GM18520 (cell line): ENCODE data around the gene ARHGEF1.
"Not testable (repeated sequence)": the region's sequence is repeated elsewhere in the genome, so short reads cannot be mapped to it uniquely, and the experiment has no call there.

Experiments
- ATAC-seq: cut with Tn5 transposase; IDR thresholded peaks from one replicate; pipeline ENCODE4 v1.9.1; 2021; ENCODE audit not compliant: unreplicated experiment

ARHGEF1 gene

DNA sequence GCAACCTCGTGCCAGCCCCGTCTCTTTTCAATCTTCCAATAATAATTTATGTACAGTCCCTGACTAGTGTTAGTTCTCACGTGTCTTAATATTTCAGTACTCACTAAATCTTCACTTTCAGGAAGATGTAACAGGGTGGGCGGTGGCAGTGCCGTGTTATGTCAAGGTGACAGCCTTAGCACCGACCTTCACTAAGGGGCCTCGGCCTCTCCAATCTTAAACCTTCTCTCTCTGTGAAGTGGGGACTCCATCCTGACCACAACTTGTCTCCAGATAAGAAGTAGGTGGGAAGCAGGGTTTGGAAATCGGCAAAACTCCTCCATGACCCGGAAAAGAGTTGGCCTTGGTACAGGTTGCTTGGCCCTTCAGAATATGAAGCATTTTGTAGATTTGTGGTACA is 21.1 kb upstream of the ARHGEF1 start:
- no peak for ATAC-seq

DNA sequence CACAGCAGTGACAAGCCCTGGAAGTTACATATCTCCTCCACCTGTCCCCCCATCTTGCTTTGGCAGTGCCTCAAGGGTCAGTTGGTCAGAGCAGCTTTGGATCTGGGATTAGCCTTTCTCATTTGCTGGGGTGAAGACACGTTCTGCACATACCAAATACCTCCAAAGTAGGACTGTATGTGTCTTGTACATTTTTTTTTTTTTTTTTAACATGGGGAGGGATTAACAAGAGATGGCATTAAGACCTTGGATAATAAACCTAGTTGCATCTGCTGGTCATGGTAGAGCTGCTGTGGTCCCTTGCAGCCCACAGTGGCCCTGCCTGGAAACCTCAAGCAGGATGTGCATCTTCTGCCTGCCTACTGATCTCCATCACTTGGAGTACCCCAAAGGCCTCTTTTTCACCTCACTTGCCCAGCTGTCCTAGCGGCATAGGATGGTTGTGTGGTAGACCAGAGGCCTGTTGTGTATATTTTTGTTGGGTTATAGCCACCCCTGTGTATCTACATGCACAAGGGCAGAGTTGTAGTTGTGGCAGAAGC is 20.5 kb upstream of the ARHGEF1 start:
- no peak for ATAC-seq

DNA sequence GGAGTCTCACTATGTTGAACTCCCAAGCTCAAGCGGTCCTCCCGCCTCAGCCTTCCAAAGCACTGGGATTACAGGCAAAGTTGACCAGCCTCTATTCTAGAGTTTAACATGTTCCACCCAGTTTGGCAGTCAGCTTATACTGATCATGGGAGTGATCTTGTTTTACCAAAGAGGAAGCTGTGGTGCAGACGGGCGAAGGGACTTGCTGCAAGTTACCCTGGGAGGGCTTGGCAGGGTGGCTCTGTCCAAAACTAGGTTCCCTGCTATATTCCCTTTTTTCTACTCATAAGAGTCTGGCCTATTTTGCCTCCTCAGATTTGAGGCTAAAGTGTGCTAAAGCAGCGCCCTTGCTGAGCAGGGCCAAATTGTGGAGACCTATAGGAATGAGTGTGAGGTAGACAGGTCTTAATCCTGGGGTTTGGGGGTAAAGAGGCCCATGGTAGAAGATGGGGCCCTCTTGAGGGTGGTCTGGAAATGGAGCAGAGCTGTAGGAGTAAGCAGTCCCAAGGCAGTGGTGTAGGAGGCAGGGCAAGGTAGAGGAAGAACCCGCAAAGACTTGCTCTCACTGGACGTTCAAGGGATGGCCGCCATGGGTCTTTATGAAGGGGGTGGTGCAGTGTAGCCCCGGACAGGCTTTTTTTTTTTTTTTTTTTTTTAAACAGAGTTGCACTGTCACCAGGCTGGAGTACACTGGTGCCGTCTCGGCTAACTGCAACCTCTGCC is 19.6 kb upstream of the ARHGEF1 start:
- no peak for ATAC-seq

- ATAC-seq = no peak
Measured at GRCh38 chr19:41864374-41864773, 18.6 kb upstream of the ARHGEF1 start.

DNA sequence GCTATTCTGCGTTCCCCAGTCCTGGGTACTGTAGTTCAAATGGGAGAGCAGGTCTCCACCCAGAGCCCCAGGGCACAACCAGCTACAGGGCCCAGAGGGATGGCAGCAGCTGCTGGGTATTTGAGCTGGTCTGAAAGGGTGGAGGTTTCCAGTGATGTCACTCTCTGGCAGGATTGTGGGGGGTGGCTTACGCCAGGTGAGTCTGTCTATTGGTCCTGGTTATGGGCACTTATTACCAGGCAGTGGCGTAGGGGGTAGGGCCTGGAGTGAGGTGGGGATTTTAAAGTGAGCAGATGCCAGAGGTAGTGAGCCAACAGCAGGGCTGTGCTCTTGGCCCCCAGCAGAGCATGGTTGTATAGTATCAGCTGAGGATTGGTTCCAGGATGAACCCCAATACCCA is 16.7 kb upstream of the ARHGEF1 start:
- ATAC-seq = no peak

DNA sequence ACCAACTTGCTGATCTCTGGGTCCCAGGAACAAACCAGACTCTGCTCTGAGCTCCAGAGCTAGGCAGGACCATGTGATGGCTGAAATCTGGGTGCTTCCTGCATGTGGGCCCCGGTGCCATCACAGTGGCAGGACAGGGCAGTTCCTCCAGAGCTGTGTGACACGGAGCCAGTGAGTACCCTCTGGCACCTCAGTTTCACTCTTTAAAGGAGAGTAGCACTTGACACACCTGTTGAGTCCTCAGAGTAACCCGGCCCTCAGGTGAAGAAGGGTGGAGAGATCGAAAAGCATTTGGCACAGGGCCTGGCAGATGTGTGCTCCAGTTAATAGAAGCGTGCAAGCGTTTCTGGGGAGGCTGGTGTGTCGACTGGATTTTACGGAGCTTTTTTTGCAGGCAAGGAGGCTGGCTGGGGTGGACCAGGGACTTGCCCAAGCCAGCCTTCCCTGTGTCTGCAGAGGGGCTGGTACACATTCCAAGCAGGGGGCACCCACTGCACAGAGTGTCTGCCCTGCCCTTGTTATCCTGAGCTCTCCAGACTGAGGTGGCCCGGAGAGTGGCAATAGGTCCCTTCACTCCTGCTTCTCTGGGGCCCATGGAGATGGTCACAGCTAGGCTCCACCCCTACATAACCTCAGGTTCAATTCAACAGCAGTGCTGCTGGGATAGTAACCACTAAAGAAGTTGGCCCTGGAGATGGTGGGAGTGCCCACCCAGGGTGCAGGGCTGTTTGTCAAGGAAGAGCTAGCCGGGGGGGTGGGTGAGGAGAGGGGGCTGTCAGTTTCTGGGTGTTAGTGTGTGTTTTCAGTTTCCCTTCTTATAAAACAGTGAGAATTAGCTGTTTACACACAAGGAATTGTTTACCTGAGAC is 14.6 kb upstream of the ARHGEF1 start:
- ATAC-seq = no peak

DNA sequence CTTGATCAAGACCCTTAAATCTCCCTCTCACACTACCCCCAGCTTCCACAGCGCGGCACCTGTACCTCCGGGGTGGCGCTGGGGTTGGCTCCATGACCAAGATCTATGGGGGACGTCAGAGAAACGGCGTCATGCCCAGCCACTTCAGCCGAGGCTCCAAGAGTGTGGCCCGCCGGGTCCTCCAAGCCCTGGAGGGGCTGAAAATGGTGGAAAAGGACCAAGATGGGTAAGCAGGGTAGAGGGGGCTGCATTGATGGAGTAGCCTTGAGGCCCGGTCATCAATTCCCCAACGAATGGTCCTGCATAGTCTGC is 14.0 kb upstream of the ARHGEF1 start:
- ATAC-seq = no peak

- no peak for ATAC-seq
Measured at GRCh38 chr19:41869374-41869955, 13.5 kb upstream of the ARHGEF1 start.

DNA sequence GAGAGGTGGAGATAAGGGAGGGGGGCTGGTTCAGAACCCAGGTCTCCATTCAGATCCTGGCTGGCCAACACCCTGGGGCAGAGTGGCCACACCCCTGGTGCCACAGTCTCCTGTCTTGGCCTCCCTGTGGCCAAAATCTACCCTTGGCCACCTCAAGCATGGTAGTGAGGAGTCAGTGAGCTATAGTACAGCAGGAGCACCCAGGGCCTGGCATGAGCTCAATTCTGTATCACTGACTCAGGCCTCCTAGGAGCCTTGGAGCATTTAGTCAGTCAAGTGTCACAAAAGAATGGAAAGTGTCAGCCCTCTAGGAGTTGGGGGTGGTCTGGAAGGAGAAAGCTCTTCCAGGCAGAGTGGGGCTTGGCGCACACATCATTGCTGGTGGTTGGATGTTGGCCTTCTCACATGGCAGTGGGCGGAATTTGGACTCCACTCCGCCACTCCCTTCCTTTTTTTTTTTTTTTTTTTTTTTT is 12.5 kb upstream of the ARHGEF1 start:
- ATAC-seq = no peak

- ATAC-seq = no peak
Measured at GRCh38 chr19:41871573-41872383, 11.2 kb upstream of the ARHGEF1 start.

DNA sequence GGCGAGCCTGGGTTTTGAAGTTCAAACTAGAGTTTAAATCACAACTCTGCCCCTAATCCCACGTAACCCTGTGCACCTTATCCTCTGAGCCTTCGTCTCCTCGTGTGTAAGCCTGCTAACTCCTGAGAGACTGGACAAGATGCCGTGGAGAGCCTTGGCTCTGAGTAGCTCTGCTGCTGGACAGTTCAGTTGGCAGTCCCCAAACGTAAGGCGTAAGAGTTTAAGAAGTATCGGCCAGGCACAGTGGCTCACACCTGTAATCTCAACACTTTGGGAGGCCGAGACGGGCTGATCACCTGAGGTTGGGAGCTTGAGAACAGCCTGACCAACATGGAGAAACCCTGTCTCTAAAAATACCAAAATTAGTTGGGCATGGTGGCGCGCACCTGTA is 10.6 kb upstream of the ARHGEF1 start:
- ATAC-seq = no peak

GRCh38 chr19:41872775-41873647 is 10.0 kb upstream of the ARHGEF1 start:
- ATAC-seq = no peak

- ATAC-seq = not testable (repeated sequence)
Measured at GRCh38 chr19:41875973-41876372, 7.0 kb upstream of the ARHGEF1 start.

- peak; percentile 41 for ATAC-seq
Measured at GRCh38 chr19:41876847-41877832, 5.8 kb upstream of the ARHGEF1 start, which contains the start of gene CD79A. TSS of gene CD79A (plus strand) at chr19:41877279. CDS start at chr19:41877305, 26 bp downstream.

- no peak for ATAC-seq
Measured at GRCh38 chr19:41877916-41878905, 4.8 kb upstream of the ARHGEF1 start.

DNA sequence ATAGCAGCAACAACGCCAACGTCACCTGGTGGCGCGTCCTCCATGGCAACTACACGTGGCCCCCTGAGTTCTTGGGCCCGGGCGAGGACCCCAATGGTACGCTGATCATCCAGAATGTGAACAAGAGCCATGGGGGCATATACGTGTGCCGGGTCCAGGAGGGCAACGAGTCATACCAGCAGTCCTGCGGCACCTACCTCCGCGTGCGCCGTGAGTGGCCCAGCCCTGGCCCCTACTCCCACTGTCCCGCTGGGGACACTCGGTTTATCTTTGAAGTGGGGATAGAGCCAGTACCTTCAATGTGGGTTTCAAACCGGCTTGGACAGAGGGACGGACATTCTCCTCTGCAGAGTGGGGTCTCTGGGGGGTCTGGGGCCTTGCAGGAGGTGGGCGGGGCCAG is 3.9 kb upstream of the ARHGEF1 start:
- ATAC-seq = no peak

DNA sequence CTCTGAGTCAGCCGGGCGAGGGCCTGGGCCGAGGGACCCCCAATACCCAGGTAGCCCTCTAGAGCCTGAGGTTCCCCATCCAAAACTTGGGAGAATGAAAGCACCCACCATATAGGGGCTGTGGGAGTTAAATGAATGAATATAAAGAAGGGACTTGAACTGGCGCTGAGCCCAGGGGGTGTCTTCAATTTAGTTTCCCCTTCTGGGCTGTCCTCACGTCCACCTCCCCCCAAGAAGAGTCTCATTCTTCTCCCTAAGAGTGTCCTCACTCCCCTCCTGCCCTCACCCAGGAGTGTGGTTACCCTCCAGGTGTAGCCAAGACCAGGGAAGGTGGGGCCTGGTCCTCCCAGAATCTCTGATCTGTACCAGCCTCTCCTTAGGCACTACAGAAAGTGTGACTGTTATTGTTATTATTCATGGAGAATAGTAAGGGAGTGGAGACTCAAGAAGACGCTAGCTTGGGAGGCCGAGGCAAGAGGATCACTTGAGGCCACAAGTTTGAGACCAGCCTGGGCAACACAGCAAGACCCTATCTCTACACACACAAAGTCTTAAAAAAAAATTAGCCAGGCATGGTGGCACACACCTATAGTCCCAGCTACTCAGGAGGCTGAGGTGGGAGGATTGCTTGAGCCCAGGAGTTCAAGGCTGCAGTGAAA is 3.2 kb upstream of the ARHGEF1 start:
- ATAC-seq = no peak
